Nephron (organoid): ENCODE data around the gene FTCD.

Source experiments
- H3K27ac Mint-ChIP-seq, 3 experiments: 2 replicates each; pipeline ENCODE4 v1.8.0; 2020; ENCODE audit warnings: mixed read lengths in 3 of 3, mild to moderate bottlenecking in 2 of 3, moderate library complexity in 1 of 3
- H3K27me3 Mint-ChIP-seq: 2 replicates; pipeline ENCODE4 v1.8.0; 2021; ENCODE audit warnings: low read depth, mild to moderate bottlenecking, moderate library complexity, mixed read lengths
- H3K36me3 Mint-ChIP-seq: 2 replicates; pipeline ENCODE4 v1.8.0; 2020; ENCODE audit warnings: low read depth, mixed read lengths
- H3K4me1 Mint-ChIP-seq: 2 replicates; pipeline ENCODE4 v1.8.0; 2020; ENCODE audit warnings: mixed read lengths
- H3K4me3 Mint-ChIP-seq, 3 experiments: 2 replicates each; pipeline ENCODE4 v1.8.0; 2020; ENCODE audit warnings: mild to moderate bottlenecking in 3 of 3, mixed read lengths in 3 of 3, moderate library complexity in 2 of 3
- H3K9me3 Mint-ChIP-seq: 2 replicates; pipeline ENCODE4 v1.8.0; 2020; ENCODE audit warnings: mixed read lengths
- TF ChIP-seq, protein P1 (sequence below), 3 experiments: fragments of 200-600 bp; sonication (generic); IDR thresholded peaks; one replicate each; pipeline ENCODE4 v1.5.0; 2021; ENCODE audit warnings: antibody characterized with exemption in 3 of 3; ENCODE audit not compliant: unreplicated experiment in 3 of 3

FTCD gene

DNA sequence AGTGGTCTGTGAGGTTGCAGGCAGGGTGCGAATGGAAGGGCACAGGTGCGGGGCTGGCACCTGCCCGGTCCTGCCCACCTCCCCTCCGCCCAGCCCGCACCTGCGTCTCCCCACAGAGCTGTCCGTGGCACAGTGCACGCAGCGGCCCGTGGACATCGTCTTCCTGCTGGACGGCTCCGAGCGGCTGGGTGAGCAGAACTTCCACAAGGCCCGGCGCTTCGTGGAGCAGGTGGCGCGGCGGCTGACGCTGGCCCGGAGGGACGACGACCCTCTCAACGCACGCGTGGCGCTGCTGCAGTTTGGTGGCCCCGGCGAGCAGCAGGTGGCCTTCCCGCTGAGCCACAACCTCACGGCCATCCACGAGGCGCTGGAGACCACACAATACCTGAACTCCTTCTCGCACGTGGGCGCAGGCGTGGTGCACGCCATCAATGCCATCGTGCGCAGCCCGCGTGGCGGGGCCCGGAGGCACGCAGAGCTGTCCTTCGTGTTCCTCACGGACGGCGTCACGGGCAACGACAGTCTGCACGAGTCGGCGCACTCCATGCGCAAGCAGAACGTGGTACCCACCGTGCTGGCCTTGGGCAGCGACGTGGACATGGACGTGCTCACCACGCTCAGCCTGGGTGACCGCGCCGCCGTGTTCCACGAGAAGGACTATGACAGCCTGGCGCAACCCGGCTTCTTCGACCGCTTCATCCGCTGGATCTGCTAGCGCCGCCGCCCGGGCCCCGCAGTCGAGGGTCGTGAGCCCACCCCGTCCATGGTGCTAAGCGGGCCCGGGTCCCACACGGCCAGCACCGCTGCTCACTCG is 23.3 kb downstream of the FTCD start:
- Mint-ChIP-seq H3K9me3 (no peaks in the 10 kb centered on the region), H3K36me3 (peaks cover 6% of the 10 kb centered on the region), H3K27ac (no peak overlapping the region), H3K4me3 (no peak overlapping the region), H3K27me3 (no peaks in the 10 kb centered on the region), H3K4me1 (peaks cover 14% of the 10 kb centered on the region)
- TF ChIP-seq, protein P1, sequence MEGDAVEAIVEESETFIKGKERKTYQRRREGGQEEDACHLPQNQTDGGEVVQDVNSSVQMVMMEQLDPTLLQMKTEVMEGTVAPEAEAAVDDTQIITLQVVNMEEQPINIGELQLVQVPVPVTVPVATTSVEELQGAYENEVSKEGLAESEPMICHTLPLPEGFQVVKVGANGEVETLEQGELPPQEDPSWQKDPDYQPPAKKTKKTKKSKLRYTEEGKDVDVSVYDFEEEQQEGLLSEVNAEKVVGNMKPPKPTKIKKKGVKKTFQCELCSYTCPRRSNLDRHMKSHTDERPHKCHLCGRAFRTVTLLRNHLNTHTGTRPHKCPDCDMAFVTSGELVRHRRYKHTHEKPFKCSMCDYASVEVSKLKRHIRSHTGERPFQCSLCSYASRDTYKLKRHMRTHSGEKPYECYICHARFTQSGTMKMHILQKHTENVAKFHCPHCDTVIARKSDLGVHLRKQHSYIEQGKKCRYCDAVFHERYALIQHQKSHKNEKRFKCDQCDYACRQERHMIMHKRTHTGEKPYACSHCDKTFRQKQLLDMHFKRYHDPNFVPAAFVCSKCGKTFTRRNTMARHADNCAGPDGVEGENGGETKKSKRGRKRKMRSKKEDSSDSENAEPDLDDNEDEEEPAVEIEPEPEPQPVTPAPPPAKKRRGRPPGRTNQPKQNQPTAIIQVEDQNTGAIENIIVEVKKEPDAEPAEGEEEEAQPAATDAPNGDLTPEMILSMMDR (IDR thresholded peaks at IDR 0.05; ENCODE audit: unreplicated experiment in 3 of 3): no peak

DNA sequence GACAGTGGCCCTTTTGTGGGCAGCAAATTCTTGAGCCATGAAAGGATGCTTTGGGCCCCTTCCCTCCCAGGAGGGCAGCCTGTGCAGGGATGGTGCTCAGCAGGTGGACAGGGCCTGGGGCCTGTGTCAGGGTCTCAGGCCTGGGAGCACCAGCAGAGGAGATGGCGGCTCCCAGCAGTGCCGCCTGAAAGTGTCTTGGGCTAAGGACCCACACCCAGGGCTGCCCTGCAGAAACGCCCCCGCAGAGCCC is 23.9 kb downstream of the FTCD start:
- Mint-ChIP-seq H3K4me3 (no peak overlapping the region), H3K27ac (no peak overlapping the region), H3K4me1 (peaks cover 14% of the 10 kb centered on the region), H3K9me3 (no peaks in the 10 kb centered on the region), H3K27me3 (no peaks in the 10 kb centered on the region), H3K36me3 (peaks cover 6% of the 10 kb centered on the region)
- TF ChIP-seq, protein P1 (IDR thresholded peaks at IDR 0.05; ENCODE audit: unreplicated experiment in 3 of 3): no peak

DNA sequence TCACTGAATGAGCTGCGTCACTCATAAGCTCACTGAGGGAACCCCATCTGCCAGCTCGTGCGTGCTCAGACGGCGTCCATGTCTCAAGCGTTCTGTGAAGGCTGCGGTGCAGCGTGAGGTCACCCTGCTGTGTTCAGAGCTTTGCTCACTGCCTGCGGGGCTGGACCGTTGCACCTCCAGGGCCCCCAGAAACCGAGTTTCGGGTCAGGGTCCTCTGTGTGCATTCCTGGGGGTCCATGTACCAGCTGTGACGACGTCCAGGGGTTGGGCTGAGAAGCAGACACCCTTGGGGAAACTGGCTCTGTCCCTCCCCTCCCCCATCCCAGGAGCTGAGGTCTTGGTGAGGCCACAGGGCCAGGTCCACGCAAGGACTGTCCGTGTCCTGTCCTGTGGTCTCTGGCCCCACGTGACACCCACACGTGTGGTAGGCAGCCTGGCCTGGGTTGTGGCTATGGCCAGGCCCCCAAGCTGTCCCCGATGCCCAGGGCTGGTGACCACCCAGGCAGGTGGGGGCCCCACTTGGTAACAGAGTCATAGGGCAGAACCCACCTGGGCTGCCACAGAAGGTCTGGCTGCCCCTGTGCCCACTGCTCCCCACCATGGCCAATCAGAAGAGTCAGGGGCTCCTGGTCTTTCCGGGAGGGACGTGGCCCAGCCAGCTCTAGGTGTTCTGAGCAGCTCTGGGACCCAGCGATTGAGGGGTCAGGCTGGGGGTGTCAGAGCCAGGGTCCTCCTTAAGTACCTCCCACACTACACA is 24.4 kb downstream of the FTCD start:
- Mint-ChIP-seq H3K4me3 (no peak overlapping the region), H3K27ac (no peak overlapping the region), H3K4me1 (peaks cover 12% of the 10 kb centered on the region), H3K9me3 (no peaks in the 10 kb centered on the region), H3K36me3 (peaks cover 6% of the 10 kb centered on the region), H3K27me3 (no peaks in the 10 kb centered on the region)
- TF ChIP-seq, protein P1 (IDR thresholded peaks at IDR 0.05; ENCODE audit: unreplicated experiment in 3 of 3): no peak

DNA sequence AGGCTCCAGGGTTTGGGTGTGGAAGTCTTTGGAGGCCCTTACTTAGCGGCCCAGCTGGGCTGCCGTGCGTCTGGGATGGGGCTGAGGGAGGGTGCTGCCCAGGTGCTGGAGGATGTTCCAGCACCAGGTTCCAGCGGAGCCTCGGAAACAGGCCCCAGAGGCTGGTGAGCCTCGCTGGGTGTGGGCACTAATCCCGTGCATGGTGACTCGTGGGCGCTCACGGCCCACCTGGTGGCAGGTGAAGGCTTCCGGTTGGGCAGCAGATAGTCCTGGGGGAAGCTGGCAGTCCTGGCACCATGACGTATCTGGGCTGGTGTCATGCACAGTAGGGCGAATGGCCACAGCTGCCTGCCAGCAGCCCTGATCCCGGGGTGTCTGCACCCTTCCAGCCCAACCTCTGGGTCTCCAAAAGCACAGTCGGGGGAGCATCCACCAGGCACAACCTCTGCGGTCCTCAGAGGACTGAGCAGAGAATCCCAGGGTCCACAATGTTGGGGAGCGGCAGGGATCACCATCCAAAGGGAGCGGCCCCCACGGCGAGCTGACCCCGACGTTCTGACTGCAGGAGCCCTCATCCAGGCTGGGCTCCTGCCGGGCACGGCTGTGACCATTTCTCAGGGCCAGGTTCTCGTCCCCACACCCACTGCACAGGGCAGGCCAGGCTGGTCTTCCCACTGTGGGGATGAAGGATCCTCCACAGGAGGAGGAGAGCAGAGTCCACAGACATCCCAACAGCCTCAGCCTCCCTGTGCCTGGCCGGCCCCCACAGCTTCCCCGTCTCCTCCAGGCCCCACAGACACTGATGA is 25.3 kb downstream of the FTCD start:
- Mint-ChIP-seq H3K4me3 (no peak overlapping the region), H3K27ac (no peak overlapping the region), H3K36me3 (peaks cover 6% of the 10 kb centered on the region), H3K4me1 (peaks cover 9% of the 10 kb centered on the region), H3K27me3 (no peaks in the 10 kb centered on the region), H3K9me3 (no peaks in the 10 kb centered on the region)
- TF ChIP-seq, protein P1 (IDR thresholded peaks at IDR 0.05; ENCODE audit: unreplicated experiment in 3 of 3): no peak

DNA sequence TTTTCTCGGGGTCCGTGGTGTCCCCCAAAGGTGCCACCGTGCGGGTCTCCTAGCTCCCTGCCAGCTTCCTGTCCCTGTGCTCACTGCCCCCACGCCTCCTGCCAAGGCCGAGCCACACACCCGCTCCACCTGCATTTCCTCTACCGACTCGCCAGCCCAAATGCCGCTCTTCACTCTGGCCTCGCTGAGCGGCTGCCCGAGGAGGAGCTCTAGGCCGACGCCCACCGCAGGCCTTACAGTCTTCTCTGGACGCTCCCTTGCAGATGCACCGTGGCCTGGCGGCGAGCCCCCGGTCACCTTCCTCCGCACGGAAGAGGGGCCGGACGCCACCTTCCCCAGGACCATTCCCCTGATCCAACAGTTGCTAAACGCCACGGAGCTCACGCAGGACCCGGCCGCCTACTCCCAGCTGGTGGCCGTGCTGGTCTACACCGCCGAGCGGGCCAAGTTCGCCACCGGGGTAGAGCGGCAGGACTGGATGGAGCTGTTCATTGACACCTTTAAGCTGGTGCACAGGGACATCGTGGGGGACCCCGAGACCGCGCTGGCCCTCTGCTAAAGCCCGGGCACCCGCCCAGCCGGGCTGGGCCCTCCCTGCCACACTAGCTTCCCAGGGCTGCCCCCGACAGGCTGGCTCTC is 26.3 kb downstream of the FTCD start:
- TF ChIP-seq, protein P1 (IDR thresholded peaks at IDR 0.05; ENCODE audit: unreplicated experiment in 3 of 3): no peak
- no peak overlapping the region for H3K4me3 Mint-ChIP-seq
- H3K4me1 Mint-ChIP-seq: peaks cover 9% of the 10 kb centered on the region

More for the DNA sequence above, 26.3 kb downstream of the FTCD start:
- Mint-ChIP-seq H3K9me3 (no peaks in the 10 kb centered on the region), H3K27ac (peak overlapping the region in 1 of 3 experiments; percentile 35), H3K36me3 (peaks cover 9% of the 10 kb centered on the region), H3K27me3 (no peaks in the 10 kb centered on the region)
